Tongue (tissue), 2 donors: ENCODE results near the gene HTR2B. TPM values are rescaled to one million over a fixed set of nuclear protein-coding genes. Genes with fewer than 3 reads are reported as not detected.
"Not testable (repeated sequence)": the region's sequence is repeated elsewhere in the genome, so short reads cannot be mapped to it uniquely, and the experiment has no call there.

Source experiments
- DNase-seq: peaks from one replicate; pipeline ENCODE4 v3.0.0-alpha.2; 2015
- total RNA-seq: library from RNA; depleted of rRNA; stranded (reverse); fragments of >200 nt; gene quantifications from one replicate; pipeline ENCODE4 v1.2.3, GENCODE V29; 2014

HTR2B gene
- total RNA-seq, 1 donor from 2014 or later = 0.31 TPM

DNA sequence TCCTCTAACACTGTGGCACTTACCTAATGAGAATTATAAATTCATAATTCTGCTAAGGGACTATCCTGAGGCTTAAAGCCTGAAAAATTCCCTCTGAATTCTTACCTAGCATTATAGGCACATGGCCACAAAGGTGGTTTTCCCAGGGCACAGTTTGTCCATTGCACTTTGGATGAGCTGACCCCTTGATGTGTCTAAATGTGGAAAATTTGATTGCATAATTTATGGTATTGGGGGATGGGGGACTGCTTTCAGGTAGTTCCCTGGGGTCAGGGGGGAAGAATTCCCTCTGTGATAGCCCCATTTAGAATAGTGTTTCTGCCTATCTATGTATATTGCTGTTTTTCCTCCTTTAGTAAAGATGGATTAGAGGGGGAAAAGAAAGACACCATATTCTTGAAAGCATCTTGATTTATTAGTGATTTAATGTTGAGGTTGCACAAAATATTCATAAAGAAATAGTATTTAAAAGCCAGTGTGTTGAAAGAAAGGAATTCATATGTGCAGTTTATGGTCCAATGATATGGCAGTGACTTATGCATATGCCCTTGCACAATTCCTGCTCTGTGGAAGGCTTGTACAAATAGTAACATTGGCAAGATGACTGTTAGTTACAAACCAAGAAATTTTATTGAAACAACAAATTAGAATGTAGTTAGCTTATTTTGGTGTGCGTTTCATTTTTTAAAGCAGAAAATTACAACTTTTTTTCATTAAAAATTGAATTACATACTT, 8.7 kb upstream of the HTR2B start:
- DNase-seq = no peak

DNA sequence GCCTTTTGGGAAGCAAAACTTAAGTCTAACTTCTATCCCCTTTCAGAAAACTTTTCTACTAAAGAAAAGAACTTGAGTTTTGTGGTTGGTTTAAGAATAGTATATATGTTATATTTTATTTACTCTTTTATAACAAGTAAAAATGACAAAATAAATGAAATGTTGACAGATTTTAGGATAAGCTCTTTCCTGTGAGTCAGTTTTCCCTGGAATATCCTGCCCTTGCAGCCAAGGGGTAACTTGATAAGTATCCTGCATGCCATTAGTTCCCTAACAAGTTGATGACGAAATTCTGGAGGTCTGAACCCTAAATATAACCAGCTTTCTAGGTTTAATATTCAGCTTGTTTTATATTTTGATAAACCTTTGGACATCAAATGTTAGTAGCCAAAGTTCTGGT, 7.3 kb upstream of the HTR2B start:
- no peak for DNase-seq

GRCh38 chr2:231130336-231131056, 5.7 kb upstream of the HTR2B start:
- no peak for DNase-seq

DNA sequence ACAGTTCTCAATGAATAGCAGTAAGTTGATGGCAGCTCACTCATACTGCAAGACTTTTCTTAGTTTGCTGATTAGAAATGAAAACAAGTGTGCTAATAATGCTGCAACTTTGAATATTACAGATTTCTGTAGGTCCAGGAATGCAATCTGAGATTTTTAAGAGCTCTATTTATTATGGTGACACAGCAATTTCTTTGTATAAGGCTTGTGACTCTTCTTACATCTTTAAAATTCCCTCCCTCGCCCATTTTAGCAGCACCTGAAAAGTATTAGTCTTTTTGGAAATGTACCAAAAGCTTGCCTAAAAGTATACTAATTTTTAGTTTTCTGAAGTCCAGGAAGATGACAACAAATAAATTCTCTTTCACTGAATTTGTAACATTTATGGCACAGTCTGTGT, 4.4 kb upstream of the HTR2B start:
- DNase-seq = no peak

GRCh38 chr2:231128541-231128940, 3.7 kb upstream of the HTR2B start:
- DNase-seq = no peak

DNA sequence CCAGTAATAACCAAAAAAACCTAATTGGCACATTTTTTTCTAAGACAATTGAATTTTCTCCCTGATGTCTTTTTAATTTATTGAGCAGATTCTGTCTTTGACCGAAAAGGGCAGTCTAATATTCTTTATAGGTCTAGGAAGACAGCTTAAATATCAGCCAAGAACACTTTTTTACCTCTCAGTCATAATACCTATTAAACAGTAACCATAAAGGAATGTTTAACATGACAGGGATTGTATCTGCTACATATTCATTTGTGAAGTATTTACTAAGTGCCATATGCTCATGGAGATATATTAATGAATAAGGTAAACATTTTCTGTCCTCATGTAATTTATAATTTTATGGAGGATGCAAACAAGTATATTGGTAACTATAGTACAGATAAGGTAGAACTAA, 3.1 kb upstream of the HTR2B start:
- no peak for DNase-seq

DNA sequence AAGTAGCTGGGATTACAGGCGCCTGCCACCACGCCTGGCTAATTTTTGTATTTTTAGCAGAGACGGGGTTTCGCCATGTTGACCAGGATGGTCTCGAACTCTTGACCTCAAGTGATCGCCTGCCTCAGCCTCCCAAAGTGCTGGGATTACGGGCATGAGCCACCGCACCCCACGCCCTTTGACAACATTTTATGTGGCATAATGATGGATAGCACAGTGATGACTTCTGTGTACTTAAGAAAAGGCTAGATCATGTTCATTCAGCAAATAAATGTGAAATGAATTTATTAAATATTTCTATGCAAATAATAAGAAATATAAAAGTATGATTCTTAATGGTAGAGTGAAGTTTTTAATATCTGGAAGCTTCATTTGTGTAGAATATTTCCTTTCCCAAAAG, 2.6 kb upstream of the HTR2B start:
- DNase-seq = no peak

- no peak for DNase-seq
Observed at GRCh38 chr2:231126123-231126522, 1.3 kb upstream of the HTR2B start.

GRCh38 chr2:231123362-231123898, 1.4 kb downstream of the HTR2B start:
- no peak for DNase-seq

DNA sequence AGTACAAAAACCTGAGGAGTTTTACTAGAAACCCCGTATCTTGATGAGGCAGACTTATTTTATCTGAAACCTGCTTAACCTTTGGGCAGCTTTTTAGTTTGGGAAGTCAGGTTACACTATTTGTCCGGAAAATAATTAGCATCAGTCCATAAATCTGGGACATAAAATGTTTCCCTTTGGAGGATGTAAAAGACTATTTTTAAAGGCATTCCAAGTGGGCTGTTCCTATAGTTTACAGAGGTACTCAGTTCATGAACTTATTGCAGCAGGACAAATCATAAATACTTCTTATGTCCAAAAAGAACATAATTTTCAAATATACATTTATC, 6.3 kb downstream of the HTR2B start:
- no peak for DNase-seq

GRCh38 chr2:231117922-231118613, 6.8 kb downstream of the HTR2B start:
- DNase-seq = no peak

DNA sequence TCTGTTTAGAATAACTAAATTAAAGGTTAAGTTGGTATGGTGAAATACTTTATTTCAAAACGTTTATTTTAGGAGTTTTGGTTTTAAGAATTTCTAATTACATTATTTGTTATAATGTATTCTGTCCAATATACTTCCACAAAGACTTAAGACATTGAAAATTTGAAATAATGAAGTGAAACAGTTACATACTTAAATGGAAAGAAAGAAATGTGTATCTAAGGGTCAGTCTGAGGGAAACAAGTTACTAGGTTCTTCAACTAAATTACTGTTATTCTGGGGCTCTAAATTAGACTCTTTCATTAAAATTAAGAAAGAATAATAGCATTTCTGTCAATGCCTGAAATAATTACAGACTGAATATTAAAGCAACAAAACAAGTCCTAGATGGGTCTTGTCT, 7.7 kb downstream of the HTR2B start:
- DNase-seq = no peak

GRCh38 chr2:231115651-231116050, 9.2 kb downstream of the HTR2B start:
- DNase-seq = no peak

DNA sequence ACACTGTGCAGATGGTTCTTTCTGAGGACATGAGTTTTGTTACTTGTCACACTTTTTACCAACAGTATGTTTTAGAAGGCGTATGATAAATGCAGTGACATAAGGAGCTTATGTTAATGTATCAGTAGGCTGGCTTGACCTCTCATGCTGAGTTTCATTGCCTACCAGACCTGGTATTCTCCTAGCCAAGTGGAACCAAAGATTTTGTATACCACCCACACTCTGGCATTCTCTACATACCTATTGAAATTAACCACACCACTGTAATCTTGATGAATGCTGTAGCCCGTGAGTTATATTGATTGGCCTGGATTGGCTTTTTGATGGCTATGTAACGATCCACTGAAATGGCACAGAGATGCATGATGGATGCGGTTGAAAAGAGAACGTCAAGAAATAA, 11.4 kb downstream of the HTR2B start:
- DNase-seq = no peak

GRCh38 chr2:231111987-231112386, 12.9 kb downstream of the HTR2B start:
- no peak for DNase-seq

GRCh38 chr2:231110551-231110950, 14.3 kb downstream of the HTR2B start:
- DNase-seq = peak; percentile 66

DNA sequence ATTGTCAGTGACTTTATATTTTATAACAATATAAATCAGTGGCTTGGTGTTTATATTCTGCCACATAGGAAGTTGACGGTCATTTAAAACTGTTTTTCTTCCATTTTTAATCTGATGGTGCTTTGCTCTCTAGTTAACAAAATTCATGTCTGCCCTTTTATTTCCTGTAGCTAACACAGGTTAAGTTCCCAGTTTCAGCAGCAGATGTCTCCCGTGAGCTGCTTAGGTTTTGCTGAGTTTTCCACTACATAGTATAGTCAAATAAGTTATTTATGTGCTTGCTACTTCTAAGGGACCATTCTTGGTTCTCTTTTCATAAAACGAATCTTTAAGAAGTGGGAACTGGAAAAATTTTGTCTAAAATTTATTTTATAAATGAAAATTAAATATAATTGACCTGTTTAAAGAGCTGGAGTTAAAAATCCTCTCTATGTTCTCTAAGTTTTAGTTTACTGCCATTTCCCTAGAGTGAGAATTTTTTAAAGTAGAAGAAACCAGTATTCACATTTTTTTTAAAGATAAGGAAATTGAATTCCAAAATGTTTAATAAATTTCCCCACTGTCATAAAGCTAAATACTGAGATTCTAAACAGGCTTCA, 20.6 kb downstream of the HTR2B start:
- peak; percentile 84 for DNase-seq

DNA sequence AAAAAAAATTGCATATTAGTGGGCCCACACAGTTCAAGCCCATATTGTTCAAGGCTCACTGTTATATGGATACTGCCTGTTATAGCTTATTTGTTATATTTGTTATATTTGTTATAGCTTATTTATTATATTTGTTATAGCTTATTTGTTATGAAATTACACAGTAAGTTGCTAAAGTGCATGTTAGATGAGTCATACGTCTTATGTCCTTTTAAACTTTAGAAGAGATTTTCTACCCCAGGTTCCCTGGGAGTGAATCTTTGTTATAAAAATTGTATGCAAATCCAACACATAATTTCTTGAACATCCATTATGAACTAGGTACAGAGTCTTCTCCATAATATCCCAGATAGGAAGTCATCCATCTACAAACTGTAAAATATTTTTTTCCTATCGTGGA, 22.1 kb downstream of the HTR2B start:
- DNase-seq = no peak

DNA sequence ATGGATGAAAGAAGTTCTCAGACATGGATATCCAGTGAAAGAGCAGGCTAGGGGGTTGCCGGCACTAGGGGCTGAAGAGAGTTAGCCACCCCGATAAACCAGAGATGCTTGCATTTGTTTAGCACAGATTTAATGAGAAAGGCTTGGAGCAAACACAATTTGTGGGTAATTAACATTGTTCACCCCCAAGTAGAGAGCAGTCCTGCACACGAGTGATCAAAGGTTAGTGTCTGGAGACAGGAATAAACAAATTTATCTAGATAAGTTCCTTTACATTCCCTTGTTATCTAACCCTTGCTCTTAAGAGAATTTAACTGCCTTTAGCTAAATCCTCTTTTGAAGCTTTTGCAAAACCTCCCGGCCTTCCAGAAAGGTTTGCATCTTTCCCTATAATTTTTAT, 23.9 kb downstream of the HTR2B start:
- DNase-seq = no peak

DNA sequence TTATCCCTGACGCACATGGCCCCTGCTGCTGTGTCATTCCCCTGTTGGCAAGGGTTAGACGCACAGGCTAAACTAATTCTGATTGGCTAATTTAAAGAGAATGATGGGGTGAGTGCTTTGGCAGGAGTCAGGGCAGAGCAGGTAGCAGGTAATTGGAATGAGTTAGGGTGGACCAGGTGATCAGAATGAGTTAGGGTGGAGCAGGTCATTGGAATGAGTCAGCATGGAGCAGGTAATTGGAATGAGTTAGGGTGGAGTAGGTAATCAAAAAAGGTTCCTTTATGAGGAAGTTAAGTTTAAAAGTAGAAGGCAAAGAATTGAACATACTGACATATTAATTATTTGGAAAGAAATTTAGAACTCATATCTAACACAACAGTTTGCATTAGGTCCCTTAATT, 24.5 kb downstream of the HTR2B start:
- DNase-seq = not testable (repeated sequence)

DNA sequence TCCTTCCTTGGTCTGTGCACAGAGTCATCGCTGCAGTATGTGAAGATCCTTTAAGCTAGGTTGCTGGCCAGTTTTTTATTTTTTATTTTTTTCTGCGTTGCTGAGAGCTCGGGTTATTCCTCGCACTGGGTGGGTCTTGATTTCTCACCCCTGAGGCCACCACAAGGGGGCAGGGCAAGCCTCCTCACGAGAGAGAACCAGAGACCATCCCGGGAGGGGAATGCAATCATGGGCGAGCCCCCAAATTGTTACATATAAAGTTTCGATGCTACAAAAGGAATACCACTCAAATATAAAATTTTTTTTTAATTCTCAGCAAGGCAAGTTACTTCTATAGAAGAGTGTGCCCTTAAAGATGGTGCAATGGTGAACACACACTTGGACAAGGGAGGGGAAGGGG, 24.9 kb downstream of the HTR2B start:
- DNase-seq = no peak

DNA sequence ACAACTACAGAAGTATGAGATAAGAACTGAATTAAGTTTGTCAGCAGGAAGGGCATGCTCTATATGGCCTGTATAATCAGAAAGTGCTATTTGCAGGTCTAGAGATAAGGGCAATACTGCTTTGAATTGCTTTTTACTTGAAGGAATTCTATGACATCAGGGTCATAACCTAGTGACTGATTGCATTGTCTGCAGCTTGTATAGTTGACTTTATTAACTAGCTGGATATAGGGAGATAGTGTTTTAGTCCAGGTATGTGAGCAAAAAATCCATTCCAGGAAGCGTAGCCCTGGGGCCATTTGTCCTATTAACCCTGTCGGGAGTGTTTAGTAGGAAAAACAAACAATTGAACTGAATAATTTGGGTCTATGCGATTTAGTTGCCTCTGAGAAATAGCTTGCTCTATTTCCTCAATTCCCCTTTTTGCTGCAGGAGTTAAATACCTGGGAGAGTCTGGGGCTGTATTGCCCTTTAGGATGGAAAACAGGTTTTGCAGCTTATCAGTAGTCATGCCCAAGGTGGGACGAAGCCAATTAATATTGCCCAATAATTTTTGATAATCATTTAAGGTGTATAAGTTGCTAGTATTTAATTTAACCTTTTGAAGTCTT, 30.0 kb downstream of the HTR2B start:
- no peak for DNase-seq

- DNase-seq = no peak
Observed at GRCh38 chr2:231093933-231094332, 30.9 kb downstream of the HTR2B start.
